Activated T-cell treated with anti-CD3 and anti-CD28 coated beads, Interleukin-2, amount 50 U/mL, for 4 hours (primary cell): Measurements from ENCODE around the gene RYR2. TPM values are rescaled to one million over a fixed set of nuclear protein-coding genes. Genes with fewer than 3 reads are reported as not detected.
A peak's percentile ranks its signal among the peaks of the same experiment; 100 is the strongest.
"Not testable (repeated sequence)": the region's sequence is repeated elsewhere in the genome, so short reads cannot be mapped to it uniquely, and the experiment has no call there.

Source experiments
- ATAC-seq, 2 donors: fragments of 200-7000 bp; cut with Tn5 transposase; one replicate each; pipeline ENCODE4 v1.10.0; 2021
- DNase-seq: peaks from one replicate; pipeline ENCODE4 v3.0.0-alpha.2; 2020
- H3K27me3 Mint-ChIP-seq: one replicate; pipeline ENCODE4 v1.8.0; 2021; ENCODE audit warnings: low read depth, mixed read lengths
- H3K36me3 Mint-ChIP-seq: one replicate; pipeline ENCODE4 v1.8.0; 2022; ENCODE audit warnings: mixed read lengths; ENCODE audit not compliant: insufficient read depth
- H3K4me1 Mint-ChIP-seq: one replicate; pipeline ENCODE4 v1.8.0; 2021; ENCODE audit warnings: low read depth, mixed read lengths
- H3K4me3 Mint-ChIP-seq: one replicate; pipeline ENCODE4 v1.8.0; 2021; ENCODE audit warnings: mild to moderate bottlenecking, moderate library complexity, mixed read lengths
- H3K9me3 Mint-ChIP-seq: one replicate; pipeline ENCODE4 v1.8.0; 2021; ENCODE audit warnings: mixed read lengths
- total RNA-seq, 3 donors: library from RNA; stranded (reverse); gene quantifications; one replicate each; pipeline ENCODE4 v1.2.1, GENCODE V29; 2021

The RYR2 gene
- total RNA-seq, 3 donors from 2014 or later, result 0.05 to 0.08 (median 0.05) TPM

- Mint-ChIP-seq H3K36me3 (no peaks in the 10 kb centered on the region), H3K4me1 (no peaks in the 10 kb centered on the region), H3K9me3 (no peaks in the 10 kb centered on the region), H3K27me3 (no peaks in the 10 kb centered on the region), H3K4me3 (no peak overlapping the region)
- ATAC-seq (no peak), DNase-seq (no peak)
These were observed 750.7 kb downstream of the RYR2 start for GRCh38 chr1:237792726-237793125.

- DNase-seq (no peak), ATAC-seq (no peak)
- no peaks in the 10 kb centered on the region for H3K9me3 Mint-ChIP-seq
- H3K4me3 Mint-ChIP-seq, result no peak overlapping the region
- H3K27me3 Mint-ChIP-seq, result no peaks in the 10 kb centered on the region
- no peaks in the 10 kb centered on the region for H3K36me3 Mint-ChIP-seq
- no peaks in the 10 kb centered on the region for H3K4me1 Mint-ChIP-seq
These were observed 752.1 kb downstream of the RYR2 start for GRCh38 chr1:237794071-237794470.

- H3K9me3 Mint-ChIP-seq, result no peaks in the 10 kb centered on the region
- no peak overlapping the region for H3K4me3 Mint-ChIP-seq
- no peak for DNase-seq
- H3K27me3 Mint-ChIP-seq, result no peaks in the 10 kb centered on the region
- no peak for ATAC-seq
- H3K36me3 Mint-ChIP-seq, result no peaks in the 10 kb centered on the region
- no peaks in the 10 kb centered on the region for H3K4me1 Mint-ChIP-seq
These were observed 753.6 kb downstream of the RYR2 start for GRCh38 chr1:237795558-237795957.

GRCh38 chr1:237799762-237800474, 757.9 kb downstream of the RYR2 start:
- no peaks in the 10 kb centered on the region for H3K9me3 Mint-ChIP-seq

GRCh38 chr1:237804516-237804915, 762.5 kb downstream of the RYR2 start:
- Mint-ChIP-seq H3K9me3 (no peaks in the 10 kb centered on the region), H3K27me3 (peaks cover 6% of the 10 kb centered on the region), H3K4me3 (no peak overlapping the region), H3K4me1 (no peaks in the 10 kb centered on the region), H3K36me3 (no peaks in the 10 kb centered on the region)
- no peak for DNase-seq
- ATAC-seq, result no peak

More at GRCh38 chr1:237799762-237800474, 757.9 kb downstream of the RYR2 start:
- no peaks in the 10 kb centered on the region for H3K36me3 Mint-ChIP-seq
- H3K4me1 Mint-ChIP-seq, result no peaks in the 10 kb centered on the region
- H3K4me3 Mint-ChIP-seq, result no peak overlapping the region
- DNase-seq, result no peak
- H3K27me3 Mint-ChIP-seq, result no peaks in the 10 kb centered on the region
- peak; percentile 48 to 67 for ATAC-seq

GRCh38 chr1:237809099-237809498, 767.1 kb downstream of the RYR2 start:
- Mint-ChIP-seq H3K4me1 (no peaks in the 10 kb centered on the region), H3K36me3 (no peaks in the 10 kb centered on the region), H3K9me3 (no peaks in the 10 kb centered on the region), H3K27me3 (peaks cover 6% of the 10 kb centered on the region), H3K4me3 (no peak overlapping the region)
- DNase-seq (no peak), ATAC-seq (no peak)

- H3K27me3 Mint-ChIP-seq, result peaks cover 6% of the 10 kb centered on the region
- no peaks in the 10 kb centered on the region for H3K4me1 Mint-ChIP-seq
- no peak overlapping the region for H3K4me3 Mint-ChIP-seq
- ATAC-seq (no peak), DNase-seq (no peak)
- no peaks in the 10 kb centered on the region for H3K9me3 Mint-ChIP-seq
- H3K36me3 Mint-ChIP-seq, result no peaks in the 10 kb centered on the region
These were observed 769.6 kb downstream of the RYR2 start for GRCh38 chr1:237811633-237812032.

- no peaks in the 10 kb centered on the region for H3K4me1 Mint-ChIP-seq
- ATAC-seq, result no peak
- H3K9me3 Mint-ChIP-seq, result no peaks in the 10 kb centered on the region
These were observed 770.1 kb downstream of the RYR2 start for GRCh38 chr1:237812061-237812460.

GRCh38 chr1:237814319-237814924, 772.4 kb downstream of the RYR2 start:
- DNase-seq (no peak), ATAC-seq (no peak)
- Mint-ChIP-seq H3K4me3 (no peak overlapping the region), H3K9me3 (no peaks in the 10 kb centered on the region), H3K4me1 (no peaks in the 10 kb centered on the region), H3K36me3 (no peaks in the 10 kb centered on the region), H3K27me3 (peaks cover 9% of the 10 kb centered on the region)

More at GRCh38 chr1:237812061-237812460, 770.1 kb downstream of the RYR2 start:
- Mint-ChIP-seq H3K27me3 (peaks cover 6% of the 10 kb centered on the region), H3K36me3 (no peaks in the 10 kb centered on the region), H3K4me3 (no peak overlapping the region)
- DNase-seq, result no peak

GRCh38 chr1:237817277-237817676, 775.3 kb downstream of the RYR2 start:
- ATAC-seq (no peak), DNase-seq (no peak)
- Mint-ChIP-seq H3K27me3 (peaks cover 9% of the 10 kb centered on the region), H3K4me1 (no peaks in the 10 kb centered on the region), H3K9me3 (no peaks in the 10 kb centered on the region), H3K36me3 (no peaks in the 10 kb centered on the region), H3K4me3 (no peak overlapping the region)

GRCh38 chr1:237820634-237821033, 778.6 kb downstream of the RYR2 start:
- H3K36me3 Mint-ChIP-seq, ATAC-seq, H3K9me3 Mint-ChIP-seq, H3K4me1 Mint-ChIP-seq, DNase-seq, H3K4me3 Mint-ChIP-seq, H3K27me3 Mint-ChIP-seq: not testable (repeated sequence)

- Mint-ChIP-seq H3K27me3 (no peaks in the 10 kb centered on the region), H3K9me3 (no peaks in the 10 kb centered on the region)
These were observed 790.9 kb downstream of the RYR2 start for GRCh38 chr1:237832858-237833257.

GRCh38 chr1:237834048-237834447, 792.1 kb downstream of the RYR2 start:
- no peaks in the 10 kb centered on the region for H3K27me3 Mint-ChIP-seq
- no peaks in the 10 kb centered on the region for H3K36me3 Mint-ChIP-seq
- no peaks in the 10 kb centered on the region for H3K4me1 Mint-ChIP-seq
- no peak overlapping the region for H3K4me3 Mint-ChIP-seq
- no peaks in the 10 kb centered on the region for H3K9me3 Mint-ChIP-seq
- ATAC-seq (no peak), DNase-seq (no peak)

More at GRCh38 chr1:237832858-237833257, 790.9 kb downstream of the RYR2 start:
- Mint-ChIP-seq H3K4me1 (no peaks in the 10 kb centered on the region), H3K4me3 (no peak overlapping the region), H3K36me3 (no peaks in the 10 kb centered on the region)
- DNase-seq, result no peak
- no peak for ATAC-seq

GRCh38 chr1:237834461-237834860, 792.5 kb downstream of the RYR2 start:
- DNase-seq (no peak), ATAC-seq (no peak)
- no peaks in the 10 kb centered on the region for H3K27me3 Mint-ChIP-seq
- H3K4me3 Mint-ChIP-seq, result no peak overlapping the region
- H3K4me1 Mint-ChIP-seq, result no peaks in the 10 kb centered on the region
- no peaks in the 10 kb centered on the region for H3K36me3 Mint-ChIP-seq
- no peaks in the 10 kb centered on the region for H3K9me3 Mint-ChIP-seq

- no peaks in the 10 kb centered on the region for H3K36me3 Mint-ChIP-seq
- no peak overlapping the region for H3K4me3 Mint-ChIP-seq
- no peak for DNase-seq
- H3K27me3 Mint-ChIP-seq, result no peaks in the 10 kb centered on the region
- no peaks in the 10 kb centered on the region for H3K9me3 Mint-ChIP-seq
- no peaks in the 10 kb centered on the region for H3K4me1 Mint-ChIP-seq
- ATAC-seq, result no peak
These were observed 796.3 kb downstream of the RYR2 start for GRCh38 chr1:237838320-237838719.
